HG02981 (cell line): ENCODE measurements around the gene PCDH11Y.
"Not testable (repeated sequence)": the region's sequence is repeated elsewhere in the genome, so short reads cannot be mapped to it uniquely, and the experiment has no call there.

ENCODE experiments used
- ATAC-seq: cut with Tn5 transposase; IDR thresholded peaks from one replicate; pipeline ENCODE4 v1.9.1; 2021; ENCODE audit warnings: mild to moderate bottlenecking, moderate library complexity; ENCODE audit not compliant: unreplicated experiment

Gene PCDH11Y

DNA sequence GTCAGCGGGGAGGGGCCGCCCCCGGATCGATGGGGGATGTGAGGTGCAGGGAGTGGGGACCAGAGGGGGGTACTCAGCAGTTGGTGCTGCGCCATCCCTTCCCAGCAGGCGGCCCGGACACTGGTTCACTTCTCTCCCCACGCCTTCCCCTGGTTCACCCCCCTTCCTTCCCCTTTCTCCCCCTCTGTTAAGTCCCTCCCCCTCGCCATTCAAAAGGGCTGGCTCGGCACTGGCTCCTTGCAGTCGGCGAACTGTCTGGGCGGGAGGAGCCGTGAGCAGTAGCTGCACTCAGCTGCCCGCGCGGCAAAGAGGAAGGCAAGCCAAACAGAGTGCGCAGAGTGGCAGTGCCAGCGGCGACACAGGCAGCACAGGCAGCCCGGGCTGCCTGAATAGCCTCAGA is at the start of gene PCDH11Y:
PCDH11Y (plus strand) TSS at position 240 of the 400 bp plus-strand sequence. CDS start 56,804 bp downstream, outside the sequence.
- ATAC-seq, result not testable (repeated sequence)

DNA sequence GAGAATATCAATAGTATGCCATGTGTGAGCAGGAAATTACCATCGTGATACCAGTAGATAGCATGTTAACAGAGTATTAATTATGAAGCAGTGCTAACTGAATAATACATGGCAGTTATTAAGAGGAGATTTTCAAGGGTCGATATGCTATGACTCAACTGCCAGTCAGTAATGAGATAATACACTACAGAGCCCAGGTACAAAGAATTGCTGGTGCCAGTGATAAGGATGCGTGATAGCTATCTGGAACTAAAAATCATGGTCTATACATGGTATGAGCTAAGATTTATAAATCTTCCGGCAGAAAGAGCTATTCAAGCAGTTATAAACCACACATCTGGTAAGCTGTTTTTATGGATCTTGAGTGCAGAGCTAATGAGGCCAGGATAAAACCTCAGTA is 32.2 kb upstream of the PCDH11Y start:
- ATAC-seq, result not testable (repeated sequence)

- peak; percentile 100 for ATAC-seq
Measured at GRCh38 chrY:4991743-4992400, 8.2 kb upstream of the PCDH11Y start.

DNA sequence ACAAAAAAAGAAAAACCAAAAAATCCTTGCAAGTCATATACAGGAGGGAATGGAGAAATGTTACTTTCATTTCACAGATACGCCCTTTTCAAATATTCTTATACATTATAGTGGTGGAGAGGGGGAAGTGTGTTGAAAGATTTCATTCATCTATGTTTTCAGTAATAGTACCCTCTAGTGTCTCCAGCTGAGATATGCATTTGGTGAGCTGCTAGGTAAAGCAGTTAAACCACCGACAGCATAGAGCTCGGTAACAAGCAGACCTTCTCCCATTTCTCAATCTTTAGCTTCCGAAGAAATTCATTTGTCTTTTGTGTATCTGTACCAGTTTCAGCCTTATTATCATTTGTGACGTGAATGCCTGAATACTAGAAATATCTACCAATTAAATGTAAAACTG is 5.2 kb upstream of the PCDH11Y start:
- not testable (repeated sequence) for ATAC-seq

DNA sequence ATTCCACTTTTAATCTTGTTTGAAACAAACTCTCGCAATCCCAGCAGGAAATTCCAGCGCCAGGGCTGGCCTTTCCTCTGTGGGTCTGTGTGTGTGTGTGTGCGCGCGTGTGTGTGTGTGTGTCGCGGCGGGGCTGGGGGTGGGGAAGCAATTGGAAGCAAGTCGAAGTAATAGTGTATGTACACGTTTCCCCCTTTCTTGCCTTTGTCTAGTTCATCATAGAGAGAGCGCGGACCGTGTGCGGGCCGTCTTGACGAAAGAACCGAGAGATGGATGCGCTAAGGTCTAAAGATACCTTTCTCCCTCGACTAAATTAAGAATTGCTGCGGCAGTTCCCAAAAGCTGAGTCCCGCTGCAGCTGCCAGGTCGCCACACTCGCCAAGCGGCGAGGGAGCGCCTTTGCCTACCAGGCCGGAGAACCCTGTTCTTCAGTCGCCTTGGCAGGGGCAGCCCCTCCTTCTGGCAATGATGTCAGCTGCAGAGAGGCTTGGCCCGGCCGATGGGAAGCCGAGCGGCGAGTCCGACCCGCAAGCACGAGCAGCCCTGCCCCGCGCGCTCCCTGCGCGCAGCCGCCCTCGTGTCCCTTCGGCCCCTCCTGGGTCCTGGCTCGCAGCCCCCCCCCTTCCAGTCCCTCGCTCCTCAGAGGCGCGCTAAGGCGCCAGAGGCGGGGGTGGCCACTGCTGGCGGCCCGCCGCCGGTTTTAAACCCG is 2.5 kb downstream of the PCDH11Y start:
- not testable (repeated sequence) for ATAC-seq

GRCh38 chrY:5038972-5039523 is 39.0 kb downstream of the PCDH11Y start:
- not testable (repeated sequence) for ATAC-seq

GRCh38 chrY:5083017-5083416 is 82.9 kb downstream of the PCDH11Y start:
- not testable (repeated sequence) for ATAC-seq

GRCh38 chrY:5182998-5183397 is 182.9 kb downstream of the PCDH11Y start:
- ATAC-seq, result not testable (repeated sequence)

- ATAC-seq, result not testable (repeated sequence)
Measured at GRCh38 chrY:5215116-5215515, 215.0 kb downstream of the PCDH11Y start.

GRCh38 chrY:5324931-5325330 is 324.8 kb downstream of the PCDH11Y start:
- ATAC-seq, result not testable (repeated sequence)

- ATAC-seq, result not testable (repeated sequence)
Measured at GRCh38 chrY:5342220-5342619, 342.1 kb downstream of the PCDH11Y start.

DNA sequence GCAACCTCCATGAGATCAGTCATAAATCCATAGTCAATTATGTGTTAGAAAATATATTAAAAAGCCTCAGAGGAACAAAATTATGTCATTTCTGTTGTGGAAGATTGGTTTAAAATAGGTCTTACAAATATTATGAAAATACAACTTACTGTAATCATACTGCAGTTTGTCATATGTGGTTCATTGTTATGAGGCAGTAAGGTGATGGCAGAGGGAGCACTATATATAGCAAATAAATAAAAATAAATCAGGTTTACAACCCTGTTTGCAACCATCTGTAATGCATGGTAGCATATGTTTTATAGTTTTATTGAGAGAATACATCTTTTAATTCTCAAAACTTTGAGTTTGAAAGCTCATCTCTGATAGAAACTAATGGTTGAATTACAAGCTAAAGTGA is 543.6 kb downstream of the PCDH11Y start:
- ATAC-seq, result not testable (repeated sequence)

DNA sequence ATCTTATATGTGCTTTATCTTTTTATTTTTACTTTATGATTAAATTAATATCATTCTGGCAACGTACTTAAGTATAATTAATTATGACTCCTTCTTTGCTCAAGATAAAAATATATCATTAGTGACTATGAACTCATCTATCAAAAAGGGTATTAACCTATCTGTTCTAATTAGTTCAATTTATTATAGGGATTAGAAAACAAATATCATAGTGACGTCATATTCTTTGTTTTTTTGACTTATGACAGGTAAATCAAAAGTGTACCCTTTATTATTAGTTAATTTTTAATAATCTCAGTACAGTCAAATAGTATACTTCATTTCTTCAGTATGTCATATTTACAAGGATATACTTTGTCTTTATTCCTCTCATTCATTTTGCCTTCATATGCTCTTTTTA is 638.5 kb downstream of the PCDH11Y start:
- not testable (repeated sequence) for ATAC-seq

DNA sequence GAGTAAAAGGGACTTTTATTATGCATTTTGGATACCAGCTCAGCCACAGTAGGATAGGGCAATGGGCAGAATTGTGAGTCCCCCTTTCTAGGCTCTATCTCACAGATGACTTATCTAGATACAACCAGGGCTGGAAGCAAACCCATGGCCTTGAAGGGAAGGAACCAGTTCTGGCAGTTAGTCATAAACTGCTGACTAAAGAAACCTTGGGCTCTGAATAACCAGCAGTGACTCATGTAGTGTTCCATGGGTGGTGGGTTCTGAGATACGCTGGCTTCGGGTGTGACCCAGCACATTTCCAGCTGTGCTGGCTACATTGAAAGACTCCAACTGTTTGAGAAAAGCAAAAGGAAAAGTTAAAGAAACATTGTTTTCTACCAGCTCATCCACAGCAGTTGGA is 679.2 kb downstream of the PCDH11Y start:
- not testable (repeated sequence) for ATAC-seq

GRCh38 chrY:5708727-5709126 is 708.6 kb downstream of the PCDH11Y start:
- ATAC-seq, result not testable (repeated sequence)

DNA sequence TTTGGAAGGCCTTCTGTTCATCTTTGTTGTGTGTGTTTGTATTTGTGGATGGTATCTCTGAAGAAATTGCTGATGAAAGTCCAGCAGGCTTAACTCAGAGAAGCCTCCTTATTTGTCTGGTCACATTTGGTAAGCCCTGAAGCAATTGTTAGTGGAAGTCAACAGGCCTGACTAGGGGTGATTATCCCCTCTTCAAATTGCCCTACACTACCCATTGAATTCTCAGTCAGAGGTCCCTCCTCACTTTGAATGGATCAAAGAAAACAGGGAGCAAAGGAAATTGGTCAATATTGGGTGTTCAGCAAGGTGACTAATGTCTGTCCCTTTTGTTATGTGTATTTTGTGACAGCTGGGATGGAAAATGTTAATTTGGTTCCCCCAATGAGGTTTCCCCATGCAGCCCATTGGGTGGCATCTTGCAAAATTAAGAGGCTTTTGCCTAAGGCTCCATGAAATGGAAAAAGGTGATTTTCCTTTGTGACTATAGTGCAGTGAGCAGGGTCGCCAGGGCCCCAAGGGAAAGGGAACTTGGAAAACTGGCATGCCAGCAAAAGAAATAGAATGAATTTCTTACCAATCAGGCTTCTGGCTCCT is 709.8 kb downstream of the PCDH11Y start:
- not testable (repeated sequence) for ATAC-seq

DNA sequence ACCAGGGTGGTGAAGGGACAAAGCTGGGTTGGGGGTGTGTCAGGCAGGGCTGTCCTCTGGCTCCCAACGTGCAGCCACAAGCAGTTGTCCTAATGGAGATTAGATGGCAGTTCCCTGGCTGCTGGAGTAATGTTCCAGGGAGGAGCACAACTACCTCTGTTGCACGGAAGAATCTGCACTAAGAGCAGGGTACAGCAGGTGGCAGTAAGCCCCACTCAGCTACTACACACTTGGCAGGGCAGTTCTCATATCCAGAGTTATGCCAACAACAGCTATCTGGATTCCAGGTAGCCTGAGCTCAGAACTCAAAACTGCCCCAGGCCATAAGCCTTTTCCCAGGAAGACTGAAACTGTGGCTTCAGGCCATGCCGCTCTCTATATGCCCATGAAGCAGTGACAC is 761.3 kb downstream of the PCDH11Y start:
- not testable (repeated sequence) for ATAC-seq

GRCh38 chrY:5776485-5776884 is 776.4 kb downstream of the PCDH11Y start:
- not testable (repeated sequence) for ATAC-seq
